Measurements from ENCODE around the gene CFAP69.
"Not testable (repeated sequence)": the region's sequence is repeated elsewhere in the genome, so short reads cannot be mapped to it uniquely, and the experiment has no call there.

The CFAP69 gene

DNA sequence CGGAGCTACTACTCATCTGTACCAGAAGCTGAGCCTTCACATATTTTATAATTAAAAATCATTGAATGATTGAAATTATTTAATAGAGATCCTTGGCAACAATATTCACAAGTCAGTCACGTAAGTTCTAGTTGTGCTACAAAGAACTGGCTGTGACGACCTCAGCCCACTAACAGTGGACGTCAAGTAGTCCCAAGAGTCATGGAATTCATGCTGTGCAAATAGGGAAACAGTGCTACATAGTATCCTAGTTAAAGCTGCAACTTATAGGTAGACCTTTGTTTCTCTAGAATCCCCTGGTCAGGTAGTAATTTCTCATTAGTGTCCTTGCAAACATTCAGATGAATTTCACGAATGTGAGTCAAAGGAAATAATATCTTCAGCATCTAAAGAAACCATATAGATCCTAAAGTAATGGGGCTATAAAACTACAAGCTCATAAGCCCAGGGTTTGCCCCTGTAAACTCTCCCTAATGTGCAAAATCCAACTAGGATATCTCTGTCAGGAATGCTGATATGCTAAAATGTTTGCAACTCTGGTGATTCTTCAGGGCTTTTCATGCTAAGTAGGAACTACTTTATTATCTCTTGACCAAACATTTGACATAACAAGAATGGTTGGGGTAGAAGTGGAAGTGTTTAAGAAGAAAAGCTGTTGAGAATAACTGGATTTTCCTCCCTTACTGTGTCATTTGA lies 31.2 kb downstream of the CFAP69 start:
- DNase-seq: no peak

DNA sequence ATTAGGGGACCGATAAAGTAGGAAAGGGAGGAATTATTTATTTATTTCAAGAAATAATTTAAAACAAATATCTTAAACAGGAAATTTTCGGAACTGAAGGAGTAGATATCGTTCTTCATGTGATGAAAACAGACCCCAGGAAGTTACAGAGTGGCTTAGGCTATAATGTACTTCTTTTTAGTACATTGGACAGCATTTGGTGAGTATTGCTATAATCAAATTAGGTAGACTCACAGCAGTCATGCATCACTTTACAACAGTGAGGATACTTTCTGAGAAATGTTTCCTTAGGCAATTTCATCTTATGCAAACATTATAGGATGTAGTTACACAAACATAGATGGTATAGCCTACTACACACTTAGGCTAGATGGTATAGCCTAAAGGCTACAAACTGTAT lies 43.2 kb downstream of the CFAP69 start:
- DNase-seq: no peak

DNA sequence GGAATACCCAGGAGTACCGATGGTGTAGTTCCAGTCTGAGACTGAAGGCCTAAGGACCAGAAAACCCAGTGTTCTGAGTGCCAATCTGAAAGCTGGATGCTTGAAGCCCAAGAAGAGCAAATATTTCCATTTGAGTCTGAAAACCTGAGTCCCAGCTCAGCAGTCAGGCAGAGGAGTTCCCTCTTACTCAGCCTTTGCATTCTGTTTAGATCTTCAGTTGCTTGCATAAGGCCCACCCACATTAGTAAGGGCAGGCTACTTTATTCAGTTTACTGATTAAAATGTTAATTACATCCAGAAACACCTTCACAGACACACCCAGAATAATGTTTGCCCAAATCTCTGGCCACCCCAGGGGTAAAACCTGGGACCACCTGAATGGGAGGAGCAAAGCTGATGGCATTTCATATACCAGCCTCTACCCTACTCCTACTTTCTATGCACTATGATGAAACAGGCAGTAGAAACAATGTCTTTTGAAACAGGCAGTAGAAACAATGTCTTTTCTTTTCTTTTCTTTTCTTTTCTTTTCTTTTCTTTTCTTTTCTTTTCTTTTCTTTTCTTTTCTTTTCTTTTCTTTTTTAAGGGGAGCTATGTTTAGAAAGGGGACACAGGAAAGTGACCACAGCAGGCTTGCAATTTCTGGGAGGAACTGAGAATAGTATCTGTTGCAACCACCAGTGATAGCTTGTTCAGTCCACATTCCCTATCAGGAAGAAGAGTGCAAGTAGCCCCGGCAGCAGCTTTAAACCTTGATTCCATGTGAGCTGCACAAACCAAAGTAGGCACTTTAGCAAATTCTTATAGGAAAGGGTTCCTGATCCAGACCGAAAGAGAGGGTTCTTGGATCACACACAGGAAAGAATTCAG lies 45.5 kb downstream of the CFAP69 start:
- no peak for DNase-seq

DNA sequence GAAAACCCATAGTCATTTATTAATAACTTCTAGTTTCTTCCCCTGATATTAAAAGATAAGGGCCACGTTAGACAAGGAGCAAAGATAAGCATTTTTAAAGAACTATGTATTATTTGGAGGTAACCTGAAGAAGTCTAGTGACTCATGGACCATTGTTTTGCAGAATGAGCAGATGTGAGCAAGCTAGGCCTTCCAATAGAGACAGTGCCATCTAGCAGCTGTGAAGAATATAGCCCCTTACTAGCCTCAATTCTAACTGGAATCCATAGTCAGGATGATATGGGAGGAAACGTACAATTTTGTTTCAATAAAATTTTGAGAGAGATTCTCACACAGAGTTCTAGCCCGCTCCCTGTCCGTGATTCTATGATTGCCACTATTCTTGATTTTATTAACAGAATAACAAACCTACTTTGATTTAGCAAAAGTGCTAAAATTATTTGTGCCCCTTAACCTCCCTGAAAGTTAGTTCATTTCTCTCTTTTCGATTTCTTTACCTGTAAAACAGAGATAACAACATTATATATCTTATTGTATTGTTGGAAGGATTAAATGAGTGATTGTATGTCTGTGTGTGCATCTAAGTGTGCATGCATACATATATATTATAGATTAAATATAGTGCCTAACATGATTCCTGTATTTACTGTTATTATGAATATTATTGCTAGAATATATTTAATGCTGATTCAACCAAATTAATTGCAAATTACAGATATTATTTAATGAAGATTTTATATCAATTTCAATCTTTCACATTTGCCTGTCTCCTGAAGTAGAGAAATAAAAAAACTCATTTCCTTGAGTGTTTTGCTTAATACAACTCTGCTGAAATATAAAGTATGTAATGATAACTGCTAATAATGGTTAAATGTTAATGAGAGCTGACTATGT lies 53.4 kb downstream of the CFAP69 start:
- DNase-seq: no peak

DNA sequence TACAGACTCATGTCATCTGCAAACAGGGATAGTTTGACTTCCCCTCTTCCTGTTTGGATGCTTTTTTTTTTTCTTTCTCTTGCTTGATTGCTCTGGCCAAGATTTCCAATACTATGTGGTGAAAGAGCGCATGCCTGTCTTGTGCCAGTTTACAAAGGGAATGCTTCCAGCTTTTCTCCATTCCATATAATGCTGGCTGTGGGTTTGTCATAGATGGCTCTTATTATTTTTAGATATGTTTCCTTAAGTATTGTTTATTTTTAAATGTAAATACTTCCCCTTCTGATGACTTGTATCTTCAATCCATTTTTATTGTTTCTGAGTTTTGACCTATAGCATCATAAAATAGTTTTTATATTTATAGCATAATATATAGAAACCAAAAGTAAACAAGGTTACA lies 58.3 kb downstream of the CFAP69 start:
- DNase-seq: no peak

DNA sequence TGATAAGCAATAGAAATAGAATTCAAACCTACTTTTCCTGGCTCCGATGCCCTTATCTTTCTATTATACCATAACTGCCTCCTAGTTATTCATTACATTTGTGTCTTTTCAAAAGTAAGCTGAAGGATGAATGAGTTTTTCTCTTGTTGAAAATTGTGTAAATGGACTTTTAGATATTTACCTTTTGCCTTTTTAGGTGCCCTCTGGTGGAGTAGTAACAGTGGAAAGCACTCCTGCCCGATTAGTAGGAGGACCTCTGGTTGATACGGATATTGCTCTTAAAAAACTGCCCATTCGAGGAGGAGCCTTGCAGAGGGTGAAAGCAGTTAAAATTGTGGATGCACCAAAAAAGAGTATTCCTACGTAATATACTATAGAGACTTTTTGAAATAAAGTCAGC lies 64.9 kb downstream of the CFAP69 start:
- no peak for DNase-seq

DNA sequence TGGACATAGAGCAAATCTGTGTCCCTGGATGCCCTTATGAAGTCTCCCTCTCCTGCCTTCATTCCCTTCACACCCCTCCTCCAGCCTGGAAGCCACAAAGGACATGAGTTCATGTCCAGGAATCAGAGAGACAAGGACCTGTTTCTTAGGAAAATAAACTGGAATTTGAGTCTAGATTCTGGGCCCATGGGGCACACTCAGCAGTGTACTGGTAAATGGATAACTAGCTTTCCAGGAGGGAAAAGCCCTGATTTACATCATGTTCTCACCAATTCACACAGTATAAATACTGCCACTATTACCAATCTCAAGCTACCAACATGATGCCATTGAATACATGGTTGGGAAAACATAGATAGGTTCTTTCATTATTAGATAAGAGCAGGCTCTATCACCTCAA lies 66.2 kb downstream of the CFAP69 start:
- DNase-seq: no peak

DNA sequence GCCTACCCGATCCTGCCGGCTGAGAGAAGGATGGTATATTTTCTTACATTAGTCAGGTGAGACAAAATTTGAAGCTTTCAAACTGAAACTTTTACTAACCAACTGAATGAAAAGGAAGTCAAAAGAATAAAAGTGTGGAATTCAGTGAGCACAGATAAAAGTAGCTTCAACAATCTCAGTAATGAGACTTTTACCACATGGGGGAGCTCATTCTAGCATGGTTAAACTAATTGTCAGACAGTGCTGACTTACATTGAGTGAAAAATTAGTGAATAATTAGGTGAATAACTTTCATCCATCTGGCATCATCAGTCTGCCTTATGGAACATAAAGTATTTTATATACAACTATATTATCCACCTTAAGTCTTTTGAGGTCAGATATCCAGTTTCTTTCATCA lies 67.8 kb downstream of the CFAP69 start:
- DNase-seq: no peak

DNA sequence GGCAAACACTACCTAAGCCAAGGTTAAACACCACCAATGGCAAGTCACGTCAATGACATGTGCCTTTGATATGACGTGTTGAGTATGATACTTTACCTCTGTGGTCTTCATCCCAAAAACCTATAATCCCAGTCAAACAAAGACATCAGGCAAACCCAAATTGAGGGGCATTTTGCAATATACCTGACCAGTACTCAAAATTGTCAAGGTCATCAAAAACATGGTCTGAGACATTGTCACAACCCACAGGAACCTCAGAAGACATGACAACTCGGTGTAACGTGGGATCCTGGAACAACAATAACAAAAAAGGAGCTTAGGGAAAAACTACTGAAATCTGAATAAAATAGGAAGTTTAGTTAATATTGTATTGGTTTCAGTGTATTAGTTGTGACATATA lies 68.9 kb downstream of the CFAP69 start:
- no peak for DNase-seq

DNA sequence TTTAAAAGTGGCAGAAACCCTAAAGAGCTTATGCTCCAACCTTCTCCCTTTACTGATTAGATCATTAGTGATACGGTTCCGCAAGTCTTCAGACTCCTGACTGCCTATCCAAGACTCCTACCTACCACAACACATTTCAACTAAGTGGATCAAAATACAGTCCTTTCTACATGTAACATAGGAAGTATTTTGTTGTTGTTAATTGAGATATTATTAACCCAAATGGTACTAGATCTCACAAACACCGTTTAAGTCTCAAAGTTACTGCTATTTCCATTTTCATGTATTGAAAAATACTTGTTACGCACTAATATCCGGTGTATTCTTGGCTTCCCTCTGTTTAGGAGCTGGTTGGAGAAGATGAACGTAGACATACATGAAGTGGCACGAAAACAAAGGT lies 75.0 kb downstream of the CFAP69 start:
- DNase-seq: no peak

DNA sequence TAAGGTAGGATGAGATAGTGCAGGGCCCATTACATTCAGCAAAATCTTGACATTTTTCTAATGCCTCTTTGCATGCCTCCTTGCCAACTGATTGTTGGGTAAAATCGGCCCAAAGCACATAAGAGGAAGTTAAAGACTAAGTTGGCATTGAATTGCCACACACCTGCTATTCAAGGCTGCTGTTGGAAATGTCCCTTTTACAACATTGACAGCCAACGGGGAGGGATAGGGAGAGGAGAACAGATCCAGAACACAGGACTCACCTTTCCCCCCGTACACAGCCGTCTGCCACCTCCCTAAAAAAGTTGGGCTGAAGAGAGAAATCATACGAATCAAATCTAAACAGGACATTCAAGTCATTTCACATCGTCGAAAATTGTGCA lies 75.4 kb downstream of the CFAP69 start:
- DNase-seq: no peak

DNA sequence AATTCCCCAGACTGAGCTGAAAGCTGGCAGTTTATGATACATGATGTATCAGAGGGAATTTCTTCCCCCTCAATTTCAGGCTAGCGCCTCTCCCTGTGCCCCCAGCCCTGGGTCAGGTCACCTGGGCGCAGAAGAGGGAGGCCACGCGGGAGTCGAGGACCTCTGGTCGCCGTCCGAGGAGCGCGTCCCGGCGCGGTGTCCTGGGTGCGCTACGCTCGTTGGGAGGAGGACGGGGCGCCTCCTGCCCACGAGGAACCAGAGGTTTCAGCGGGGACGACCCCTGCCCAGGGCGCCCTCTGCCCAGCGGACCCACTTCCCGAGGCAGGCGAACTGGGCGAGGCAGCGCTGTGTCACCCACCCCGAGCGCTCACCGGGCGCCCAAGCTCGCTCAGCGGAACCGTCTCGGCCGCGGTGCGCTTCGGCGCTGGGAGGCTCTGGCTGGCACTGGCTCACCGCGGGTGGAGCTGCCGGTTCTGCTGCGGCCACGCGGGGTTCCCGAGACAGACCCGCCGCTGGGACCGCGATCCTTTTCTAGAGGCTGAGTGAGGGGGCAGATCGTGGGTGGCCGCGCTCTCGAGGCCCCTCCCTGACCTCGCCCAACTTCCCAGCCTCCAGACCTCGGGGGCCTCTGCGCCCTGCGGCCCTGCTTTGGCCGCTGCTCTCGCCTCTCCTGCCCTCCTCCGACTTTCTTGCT lies 76.0 kb downstream of the CFAP69 start, which contains the start of gene FAM237B:
Gene FAM237B, minus strand, starts transcription at position 504 of the 694 bp plus-strand sequence. CDS start 1,556 bp downstream, outside the sequence.
- no peak for DNase-seq

DNA sequence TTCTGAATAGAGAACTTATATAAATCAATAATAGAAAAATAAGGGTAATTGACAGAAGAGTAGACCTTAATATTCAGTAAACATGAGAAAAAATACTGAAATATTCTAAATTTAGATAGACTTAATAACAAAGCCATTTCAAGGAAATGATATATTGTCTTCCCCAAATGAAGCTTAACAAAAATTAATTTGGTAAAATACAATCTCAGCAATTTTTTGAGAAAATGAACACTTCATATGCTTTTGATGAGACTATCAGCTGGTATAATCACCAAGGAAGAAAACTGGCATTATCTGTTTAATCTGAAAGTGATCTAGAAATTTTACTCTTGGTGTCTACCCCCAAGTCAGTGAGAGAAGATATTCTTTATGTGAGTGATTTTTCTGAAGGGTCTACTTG lies 77.9 kb downstream of the CFAP69 start:
- DNase-seq: no peak

DNA sequence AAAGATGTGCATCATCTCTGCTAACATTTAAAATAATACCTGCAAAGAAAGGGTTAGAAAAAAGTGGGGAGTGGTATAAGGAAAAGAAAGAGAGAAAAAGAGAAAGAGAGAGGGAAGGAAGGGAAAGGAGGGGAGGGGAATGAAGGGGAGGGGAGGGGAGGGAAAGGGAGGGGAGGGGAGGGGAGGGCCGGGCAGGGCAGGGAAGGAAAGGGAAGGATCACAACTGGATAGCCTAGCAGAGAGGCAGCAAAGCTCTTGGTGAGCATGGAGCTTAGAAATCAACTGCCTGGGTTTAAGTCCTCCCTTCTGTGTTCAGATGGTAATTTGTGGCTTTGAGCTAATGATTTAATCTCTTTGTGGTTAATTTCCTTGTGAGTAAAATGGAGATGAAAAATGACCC lies 81.5 kb downstream of the CFAP69 start:
- no peak for DNase-seq

DNA sequence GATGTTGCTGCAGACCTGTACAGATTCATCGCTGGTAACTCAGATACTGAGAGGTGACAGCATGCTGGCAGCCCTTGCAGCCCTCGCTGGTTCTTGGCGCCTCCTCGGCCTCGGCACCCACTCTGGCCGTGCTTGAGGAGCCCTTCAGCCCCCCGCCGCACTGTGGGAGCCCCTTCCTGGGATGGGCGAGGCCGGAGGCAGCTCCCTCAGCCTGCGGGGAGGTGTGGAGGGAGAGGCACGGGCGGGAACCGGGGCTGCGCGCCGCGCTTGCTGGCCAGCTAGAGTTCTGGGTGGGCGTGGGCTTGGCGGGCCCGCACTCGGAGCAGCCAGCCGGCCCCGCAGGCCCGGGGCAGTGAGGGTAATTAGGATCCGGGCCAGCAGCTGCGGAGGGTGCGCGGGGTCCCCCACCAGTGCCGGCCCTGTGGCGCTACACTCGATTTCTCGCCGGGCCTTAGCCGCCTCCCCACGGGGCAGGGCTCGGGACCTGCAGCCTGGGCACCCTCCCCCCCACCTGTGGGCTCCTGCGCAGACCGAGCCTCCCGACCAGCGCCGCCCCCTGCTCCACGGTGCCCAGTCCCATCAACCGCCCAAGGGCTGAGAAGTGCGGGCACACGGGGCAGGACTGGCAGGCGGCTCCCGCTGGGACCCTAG lies 89.3 kb downstream of the CFAP69 start:
- DNase-seq: no peak

DNA sequence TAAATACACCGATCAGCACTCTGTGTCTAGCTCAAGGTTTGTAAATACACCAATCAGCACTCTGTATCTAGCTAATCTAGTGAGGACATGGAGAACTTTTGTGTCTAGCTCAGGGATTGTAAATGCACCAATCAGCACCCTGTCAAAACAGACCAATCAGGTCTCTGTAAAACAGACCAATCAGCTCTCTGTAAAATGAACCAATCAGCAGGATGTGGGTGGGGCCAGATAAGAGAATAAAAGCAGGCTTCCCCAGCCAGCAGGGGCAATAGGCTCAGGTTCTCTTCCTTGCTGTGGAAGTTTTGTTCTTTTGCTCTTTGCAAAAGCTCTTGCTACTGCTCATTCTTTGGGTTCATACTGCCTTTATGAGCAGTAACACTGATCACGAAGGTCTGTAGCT lies 90.0 kb downstream of the CFAP69 start:
- not testable (repeated sequence) for DNase-seq

DNA sequence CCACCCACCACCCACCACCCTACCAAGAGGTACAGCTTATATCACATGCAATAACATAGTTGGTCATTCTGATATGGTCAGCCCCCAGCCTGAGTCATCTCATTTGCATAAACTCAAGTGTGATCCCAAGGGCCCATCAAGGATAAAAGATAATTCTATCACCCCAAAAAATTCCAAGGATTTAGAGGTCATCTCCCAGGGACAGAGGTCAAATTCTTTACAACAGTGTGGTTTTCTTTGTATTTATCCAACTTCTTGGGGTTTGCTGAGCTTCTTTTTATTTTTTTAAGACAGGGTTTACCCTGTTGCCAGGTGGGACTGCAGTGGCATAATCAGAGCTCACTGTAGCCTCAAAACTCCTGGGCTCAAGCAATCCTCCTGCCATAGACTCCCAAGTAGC lies 92.1 kb downstream of the CFAP69 start:
- DNase-seq: no peak

DNA sequence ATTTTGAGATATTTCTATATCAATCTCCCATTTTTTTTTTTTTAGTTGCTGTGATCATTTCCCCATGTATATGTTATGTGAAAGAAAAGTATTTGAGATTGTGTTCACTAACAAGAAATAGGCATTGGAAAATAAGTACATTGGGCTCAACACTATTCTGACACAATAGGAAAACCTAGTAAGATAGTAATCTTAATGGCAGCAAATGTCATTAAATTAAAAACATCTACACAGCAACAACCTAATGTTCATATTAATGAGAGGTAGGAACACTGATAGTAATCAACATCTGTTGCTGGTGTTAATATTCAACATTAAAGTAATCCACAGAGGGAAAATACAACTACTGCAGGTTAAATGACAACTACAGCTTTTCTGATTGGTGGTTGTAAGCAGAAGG lies 100.0 kb downstream of the CFAP69 start:
- DNase-seq: no peak

DNA sequence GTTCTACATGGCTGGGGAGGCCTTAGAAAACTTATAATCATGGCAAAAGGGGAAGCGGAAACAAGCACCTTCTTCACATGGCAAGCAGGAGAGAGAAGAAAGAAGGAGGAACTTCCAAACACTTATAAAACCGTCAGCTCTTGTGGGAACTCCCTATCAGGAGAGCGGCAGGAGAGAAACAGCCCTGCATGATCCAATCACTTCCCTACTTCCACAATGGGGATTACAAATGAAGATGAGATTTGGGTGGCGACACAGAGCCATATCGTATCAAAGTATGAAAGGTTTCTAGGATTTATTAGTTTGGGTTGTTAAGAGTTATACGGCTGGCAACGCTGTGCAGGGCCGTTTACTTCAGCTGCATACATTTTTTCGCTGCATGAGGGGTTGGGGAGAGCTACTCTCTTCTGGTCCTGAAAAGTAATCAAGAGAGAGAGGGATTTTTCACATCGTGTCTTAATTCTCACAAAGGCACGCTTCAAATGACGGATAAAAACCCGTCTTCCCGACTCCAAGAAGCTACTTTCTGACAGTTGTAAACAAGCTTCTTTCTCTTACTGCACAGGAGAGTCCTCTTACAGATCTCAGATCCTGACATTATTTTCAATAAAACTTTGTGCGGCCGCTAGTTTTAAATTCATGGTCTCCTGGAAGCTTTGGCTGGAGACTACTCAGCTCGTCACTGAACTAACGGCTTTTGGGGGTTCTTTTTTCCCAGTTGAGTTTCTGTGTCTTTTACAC lies 100.8 kb downstream of the CFAP69 start:
- peak; percentile 43 for DNase-seq

DNA sequence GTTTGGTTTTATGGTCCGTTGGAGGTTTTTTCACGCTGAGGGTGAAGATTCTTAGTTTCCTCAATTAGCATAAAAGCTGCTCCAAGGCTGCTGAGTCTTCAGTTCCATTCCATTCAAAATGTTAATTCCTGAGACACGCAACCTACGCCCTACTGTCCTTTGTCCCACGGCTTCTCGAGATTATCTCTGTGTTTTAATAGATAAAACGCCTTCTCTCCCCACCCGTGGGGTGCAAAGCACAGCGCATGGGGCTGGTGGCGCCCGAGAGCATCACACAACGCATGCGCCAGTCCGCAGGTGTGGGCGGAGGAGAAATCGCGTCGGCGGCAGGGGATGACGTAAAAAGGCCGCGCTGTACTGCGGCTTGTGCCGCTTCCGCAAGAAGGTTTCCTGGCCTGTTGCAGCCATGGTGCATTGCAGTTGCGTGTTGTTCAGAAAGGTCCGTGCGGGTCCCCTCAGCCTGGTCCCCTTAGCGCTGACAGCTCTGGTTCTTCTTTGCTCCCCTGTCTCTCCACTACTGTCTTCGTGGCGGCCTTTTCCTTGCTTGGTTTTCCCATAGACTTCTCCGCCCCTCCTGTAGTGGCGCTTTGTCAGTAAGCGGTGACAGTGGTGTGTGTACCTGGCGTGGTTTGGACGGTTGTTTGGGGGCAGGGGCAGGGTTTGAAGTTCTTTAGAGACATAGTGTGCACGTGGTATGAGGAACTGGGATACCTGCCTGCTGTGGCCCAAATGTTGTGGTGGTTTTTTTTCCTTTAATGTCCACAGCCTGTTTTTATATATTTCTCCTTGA lies 101.6 kb downstream of the CFAP69 start, which contains the start of gene GTPBP10:
Gene GTPBP10, plus strand, starts transcription at position 381 of the 790 bp plus-strand sequence. Its CDS starts 26 bp downstream, at position 407.
- peak; percentile 90 for DNase-seq

All from NCI-H2029 treated with DMSO at 0.1 percent for 48 hours (cell line).